ENCODE results near the gene ANKRD11.
"Not testable (repeated sequence)": the region's sequence is repeated elsewhere in the genome, so short reads cannot be mapped to it uniquely, and the experiment has no call there.

Gene ANKRD11

DNA sequence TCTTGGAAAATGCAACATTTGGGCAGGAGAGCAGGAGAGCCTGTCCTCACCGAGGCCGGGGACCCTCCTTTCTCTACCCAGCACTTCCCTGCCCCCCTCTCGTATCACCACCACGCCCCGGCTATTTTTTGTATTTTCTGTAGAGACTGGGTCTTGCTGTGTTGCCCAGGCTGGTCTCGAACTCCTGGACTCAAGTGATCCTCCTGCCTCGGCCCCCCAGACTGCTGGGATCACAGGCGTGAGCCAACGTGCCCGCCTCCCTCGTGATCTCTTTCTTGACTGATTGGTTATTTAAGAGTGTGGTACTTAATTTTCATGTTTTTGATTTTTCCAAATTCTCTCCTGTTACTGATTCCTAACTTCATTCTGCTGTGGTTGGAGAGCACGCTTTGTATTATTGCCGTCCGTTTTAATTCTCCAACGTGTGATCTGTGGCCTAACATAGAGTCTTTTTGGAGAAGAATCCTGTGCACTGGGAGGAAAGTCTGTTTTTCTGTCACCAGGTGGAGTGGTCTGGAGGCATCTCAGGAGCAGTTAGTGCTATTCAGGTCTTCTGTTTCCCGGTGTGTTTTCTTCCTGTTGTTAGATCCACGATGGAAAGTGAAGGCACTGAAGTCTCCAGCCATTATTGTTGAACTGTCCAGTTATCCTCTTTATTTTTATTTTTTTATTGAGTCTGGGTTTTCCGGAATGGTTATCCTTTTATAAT, 232.4 kb downstream of the ANKRD11 start:
- no peak for DNase-seq (ENCODE audit: low read depth)
- H3K4me3 ChIP-seq (ENCODE audit: low read length): peak overlapping the region; percentile 50
- TF ChIP-seq, protein P1, sequence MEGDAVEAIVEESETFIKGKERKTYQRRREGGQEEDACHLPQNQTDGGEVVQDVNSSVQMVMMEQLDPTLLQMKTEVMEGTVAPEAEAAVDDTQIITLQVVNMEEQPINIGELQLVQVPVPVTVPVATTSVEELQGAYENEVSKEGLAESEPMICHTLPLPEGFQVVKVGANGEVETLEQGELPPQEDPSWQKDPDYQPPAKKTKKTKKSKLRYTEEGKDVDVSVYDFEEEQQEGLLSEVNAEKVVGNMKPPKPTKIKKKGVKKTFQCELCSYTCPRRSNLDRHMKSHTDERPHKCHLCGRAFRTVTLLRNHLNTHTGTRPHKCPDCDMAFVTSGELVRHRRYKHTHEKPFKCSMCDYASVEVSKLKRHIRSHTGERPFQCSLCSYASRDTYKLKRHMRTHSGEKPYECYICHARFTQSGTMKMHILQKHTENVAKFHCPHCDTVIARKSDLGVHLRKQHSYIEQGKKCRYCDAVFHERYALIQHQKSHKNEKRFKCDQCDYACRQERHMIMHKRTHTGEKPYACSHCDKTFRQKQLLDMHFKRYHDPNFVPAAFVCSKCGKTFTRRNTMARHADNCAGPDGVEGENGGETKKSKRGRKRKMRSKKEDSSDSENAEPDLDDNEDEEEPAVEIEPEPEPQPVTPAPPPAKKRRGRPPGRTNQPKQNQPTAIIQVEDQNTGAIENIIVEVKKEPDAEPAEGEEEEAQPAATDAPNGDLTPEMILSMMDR (conservative IDR thresholded peaks at IDR 0.05; ENCODE audit: low read length): no peak

DNA sequence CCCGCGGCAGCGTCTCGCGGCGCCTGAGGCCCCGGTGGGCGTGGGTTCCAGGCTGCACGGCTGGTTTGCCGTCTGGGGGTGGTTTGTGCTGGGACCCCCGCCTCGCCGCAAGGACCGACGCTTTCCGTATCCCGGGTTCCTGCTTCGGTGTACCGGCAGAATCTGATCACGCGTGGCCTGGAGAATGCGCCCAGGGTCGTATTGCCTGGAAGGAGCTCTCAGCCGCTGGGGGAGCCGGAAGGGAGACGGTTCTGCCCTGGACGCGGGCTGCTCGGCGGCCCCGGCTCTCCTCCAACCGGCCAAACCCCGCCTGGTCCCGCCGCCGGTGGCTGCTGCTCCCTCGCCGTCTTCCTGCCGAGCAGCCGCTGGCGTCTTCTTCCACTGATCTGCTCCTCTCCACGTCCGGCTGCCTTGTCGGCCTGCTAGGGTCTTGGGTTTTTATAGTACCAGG, 233.1 kb downstream of the ANKRD11 start:
- no peak for DNase-seq (ENCODE audit: low read depth)
- peak overlapping the region; percentile 50 for H3K4me3 ChIP-seq (ENCODE audit: low read length)
- TF ChIP-seq, protein P1 (conservative IDR thresholded peaks at IDR 0.05; ENCODE audit: low read length): no peak

DNA sequence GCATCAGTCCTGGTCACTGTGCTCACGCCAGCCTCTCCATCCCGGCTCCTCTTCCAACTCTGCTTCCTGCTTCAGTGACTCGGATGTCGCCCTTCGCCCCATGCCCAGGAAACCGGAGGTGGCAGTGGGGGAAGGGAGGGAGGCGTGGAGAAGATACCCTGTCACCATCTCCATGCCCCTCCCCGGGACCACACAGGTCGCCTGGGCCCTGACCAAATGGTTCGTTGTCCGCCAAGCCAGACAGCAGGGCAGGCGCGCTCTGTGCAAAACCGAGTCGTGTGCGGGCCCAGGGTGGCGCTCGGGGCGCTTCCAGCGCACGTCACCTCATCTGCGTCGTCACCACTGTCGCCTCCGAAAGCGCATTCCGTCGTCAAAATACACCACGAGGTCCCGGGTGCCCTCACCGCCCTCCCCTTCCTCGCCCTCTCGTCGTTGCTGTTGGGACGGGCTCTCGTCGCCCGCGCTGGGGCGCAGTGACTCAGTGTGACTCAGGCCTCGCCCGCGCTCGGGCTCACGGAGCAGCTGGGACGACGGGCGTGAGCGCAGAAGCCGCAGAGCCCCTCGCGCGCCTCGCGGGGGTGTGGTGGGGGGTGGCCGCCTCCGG, 233.6 kb downstream of the ANKRD11 start:
- DNase-seq (ENCODE audit: low read depth): peak; percentile 40
- TF ChIP-seq, protein P1 (conservative IDR thresholded peaks at IDR 0.05; ENCODE audit: low read length): no peak
- H3K4me3 ChIP-seq (ENCODE audit: low read length): peak overlapping the region; percentile 50

DNA sequence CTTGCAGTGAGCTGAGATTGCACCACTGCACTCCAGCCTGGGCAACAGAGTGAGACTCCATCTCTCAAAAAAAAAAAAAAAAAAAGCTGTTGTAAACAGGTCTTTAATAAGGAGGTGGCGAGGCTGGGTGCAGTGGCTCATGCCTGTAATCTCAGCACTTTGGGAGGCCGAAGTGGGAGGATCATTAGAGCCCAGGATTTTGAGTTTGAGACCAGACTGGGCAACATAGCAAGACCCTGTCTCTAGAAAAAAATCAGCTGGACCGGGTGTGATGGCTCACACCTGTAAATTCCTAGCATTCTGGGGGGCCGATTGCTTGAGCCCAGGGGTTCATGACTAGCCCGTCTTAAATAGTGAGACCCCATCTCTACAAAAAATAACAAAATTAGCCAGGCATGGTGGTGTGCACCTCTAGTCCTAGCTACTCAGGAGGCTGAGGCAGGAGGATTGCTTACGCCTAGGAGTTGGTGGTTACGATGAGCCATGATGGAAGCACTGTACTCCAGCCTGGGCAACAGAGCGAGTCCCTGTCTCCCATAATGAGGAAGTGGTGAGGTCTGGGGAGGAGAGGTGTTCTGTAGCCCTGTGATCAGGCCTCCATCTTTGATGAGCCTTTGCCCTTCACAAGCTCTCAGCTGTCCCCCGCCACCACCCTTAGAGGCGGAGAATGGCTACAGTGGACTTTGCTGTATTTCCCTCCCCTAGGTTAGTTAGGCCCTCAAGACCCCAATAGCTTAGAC, 236.6 kb downstream of the ANKRD11 start:
- no peak for DNase-seq (ENCODE audit: low read depth)
- no peak overlapping the region for H3K4me3 ChIP-seq (ENCODE audit: low read length)
- TF ChIP-seq, protein P1 (conservative IDR thresholded peaks at IDR 0.05; ENCODE audit: low read length): no peak

DNA sequence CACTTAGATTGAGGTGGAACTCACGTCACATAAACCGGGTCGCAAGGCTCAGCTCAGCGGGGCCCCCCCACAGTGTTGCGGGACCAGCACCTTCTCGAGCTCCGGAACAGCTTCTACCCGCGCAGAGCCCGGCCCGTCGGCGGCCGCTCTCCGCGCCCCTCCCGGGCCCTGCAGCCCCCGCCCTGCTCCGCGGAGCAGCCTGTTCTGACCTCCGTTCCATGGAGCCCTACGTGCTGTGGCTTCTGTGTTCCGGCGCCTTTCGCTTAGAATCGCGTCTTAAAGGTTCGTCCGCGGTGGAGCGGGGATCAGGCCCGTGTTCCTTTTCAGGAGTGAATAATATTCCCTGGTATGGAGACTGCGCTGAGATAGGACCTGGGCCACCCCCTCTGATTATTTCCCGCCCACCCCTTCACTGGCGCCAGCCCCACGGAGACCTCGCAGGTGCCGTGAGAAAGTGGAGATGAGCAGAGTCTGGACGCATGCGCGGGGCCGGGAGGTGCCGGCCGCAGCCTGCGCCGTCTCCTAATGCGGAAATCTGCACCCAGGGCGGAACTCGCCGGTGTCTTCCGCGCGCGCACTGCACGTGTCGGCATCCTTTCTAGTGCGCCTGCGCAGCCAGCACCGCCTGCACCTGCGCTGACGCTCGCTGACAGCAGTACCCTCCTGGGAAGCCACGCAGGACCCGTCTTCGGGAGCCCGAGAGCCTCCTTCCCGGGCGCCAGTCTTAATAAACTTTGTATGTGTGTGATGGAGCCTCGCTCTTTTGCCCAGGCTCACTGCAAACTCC, 242.0 kb downstream of the ANKRD11 start:
- DNase-seq (ENCODE audit: low read depth): no peak
- no peak overlapping the region for H3K4me3 ChIP-seq (ENCODE audit: low read length)
- TF ChIP-seq, protein P1 (conservative IDR thresholded peaks at IDR 0.05; ENCODE audit: low read length): no peak

DNA sequence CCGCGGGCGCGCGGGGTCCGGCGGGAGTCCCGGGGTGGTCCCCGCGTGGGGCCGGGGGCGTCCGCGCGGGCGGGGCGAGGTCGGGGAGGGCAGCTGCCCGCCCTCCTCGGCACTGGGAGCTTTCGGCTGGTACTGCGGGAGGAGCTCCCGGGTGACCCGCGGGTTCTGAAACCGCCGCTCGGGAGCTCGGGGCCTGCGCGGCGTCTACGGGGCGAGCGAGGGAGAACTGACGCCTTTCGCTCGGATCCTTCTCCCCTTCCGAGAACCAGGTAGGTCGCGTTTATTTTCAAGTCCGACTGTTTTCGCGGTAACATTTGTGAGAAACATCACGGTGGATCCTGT, 242.7 kb downstream of the ANKRD11 start:
- DNase-seq (ENCODE audit: low read depth): not testable (repeated sequence)
- peak overlapping the region; percentile 47 for H3K4me3 ChIP-seq (ENCODE audit: low read length)
